GM18870 (cell line): ENCODE results near the gene SCGN.

Experiments
- ATAC-seq: cut with Tn5 transposase; IDR thresholded peaks from one replicate; pipeline ENCODE4 v1.9.1; 2021; ENCODE audit warnings: moderate library complexity; ENCODE audit not compliant: unreplicated experiment

Gene SCGN, protein sequence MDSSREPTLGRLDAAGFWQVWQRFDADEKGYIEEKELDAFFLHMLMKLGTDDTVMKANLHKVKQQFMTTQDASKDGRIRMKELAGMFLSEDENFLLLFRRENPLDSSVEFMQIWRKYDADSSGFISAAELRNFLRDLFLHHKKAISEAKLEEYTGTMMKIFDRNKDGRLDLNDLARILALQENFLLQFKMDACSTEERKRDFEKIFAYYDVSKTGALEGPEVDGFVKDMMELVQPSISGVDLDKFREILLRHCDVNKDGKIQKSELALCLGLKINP

DNA sequence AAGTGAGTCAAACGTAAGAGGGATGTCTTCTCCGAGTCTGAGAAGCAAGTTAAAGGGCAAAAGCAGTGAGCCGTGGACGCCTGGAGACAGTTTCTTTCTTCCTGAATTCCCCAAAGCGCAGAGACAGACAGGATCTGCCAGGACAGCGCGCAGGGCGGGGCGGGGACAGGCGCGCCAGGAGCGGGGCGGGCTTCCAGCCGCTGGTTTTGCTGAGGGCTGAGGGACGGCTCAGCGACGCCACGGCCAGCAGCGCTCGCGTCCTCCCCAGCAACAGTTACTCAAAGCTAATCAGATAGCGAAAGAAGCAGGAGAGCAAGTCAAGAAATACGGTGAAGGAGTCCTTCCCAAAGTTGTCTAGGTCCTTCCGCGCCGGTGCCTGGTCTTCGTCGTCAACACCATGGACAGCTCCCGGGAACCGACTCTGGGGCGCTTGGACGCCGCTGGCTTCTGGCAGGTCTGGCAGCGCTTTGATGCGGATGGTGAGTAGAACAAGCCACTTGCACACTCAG is at the start of gene SCGN:
TSS of gene SCGN (plus strand) at position 209 of the 509 bp plus-strand sequence. CDS start at position 398, 189 bp downstream.
- ATAC-seq: no peak

DNA sequence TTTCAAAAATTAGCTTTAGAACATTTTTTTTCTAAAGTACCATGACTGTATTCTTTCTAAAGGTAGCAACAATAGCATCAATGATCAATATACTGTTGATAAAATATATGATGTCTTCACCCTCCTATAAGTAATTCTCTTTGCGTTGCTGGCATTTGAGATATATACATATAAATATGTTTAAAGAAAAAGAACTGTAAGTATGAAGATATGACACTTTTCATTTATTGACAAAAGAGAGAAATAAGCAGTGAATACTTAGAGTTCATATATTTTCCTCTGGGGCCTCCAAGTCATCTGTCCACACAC is 49.4 kb upstream of the SCGN start:
- ATAC-seq: no peak

DNA sequence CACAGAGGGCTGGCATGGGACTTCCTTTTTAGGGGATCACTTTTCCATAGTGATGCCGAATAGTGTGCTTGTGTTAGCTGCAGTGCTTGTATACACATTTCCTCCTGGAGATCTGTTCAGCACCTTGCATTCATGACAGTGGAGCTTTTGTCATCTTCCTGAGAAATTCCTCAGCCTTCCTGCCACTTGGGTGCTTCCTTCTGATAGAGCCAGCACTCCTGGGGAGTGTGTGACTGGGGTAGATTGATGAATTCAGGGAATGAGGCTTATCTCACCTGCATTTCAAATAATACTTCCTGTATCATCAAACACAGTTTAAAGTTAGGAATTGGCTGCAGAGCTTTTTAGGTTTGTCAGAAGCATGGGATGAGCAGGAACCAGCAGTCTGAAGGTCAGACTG is 48.8 kb upstream of the SCGN start:
- no peak for ATAC-seq

DNA sequence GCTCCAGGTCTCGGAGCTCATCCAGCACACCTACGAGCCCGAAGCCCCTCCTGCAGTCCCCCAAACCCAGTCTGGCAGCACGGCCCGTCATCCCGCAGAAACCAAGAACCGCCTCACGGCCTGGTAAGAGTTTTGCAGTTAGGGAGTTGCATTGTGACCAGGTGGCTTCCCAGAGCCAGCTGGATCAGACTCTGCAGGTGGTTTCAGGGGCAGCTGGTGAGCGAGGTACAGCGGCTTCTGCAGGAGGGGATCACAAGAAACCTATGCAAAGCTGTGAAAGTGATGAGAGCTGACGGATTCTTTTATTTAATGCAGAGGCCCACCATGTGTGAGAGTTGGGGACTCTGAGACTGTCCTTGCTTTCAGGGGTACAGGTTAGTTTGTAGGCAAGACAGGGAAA is 45.9 kb upstream of the SCGN start:
- no peak for ATAC-seq

DNA sequence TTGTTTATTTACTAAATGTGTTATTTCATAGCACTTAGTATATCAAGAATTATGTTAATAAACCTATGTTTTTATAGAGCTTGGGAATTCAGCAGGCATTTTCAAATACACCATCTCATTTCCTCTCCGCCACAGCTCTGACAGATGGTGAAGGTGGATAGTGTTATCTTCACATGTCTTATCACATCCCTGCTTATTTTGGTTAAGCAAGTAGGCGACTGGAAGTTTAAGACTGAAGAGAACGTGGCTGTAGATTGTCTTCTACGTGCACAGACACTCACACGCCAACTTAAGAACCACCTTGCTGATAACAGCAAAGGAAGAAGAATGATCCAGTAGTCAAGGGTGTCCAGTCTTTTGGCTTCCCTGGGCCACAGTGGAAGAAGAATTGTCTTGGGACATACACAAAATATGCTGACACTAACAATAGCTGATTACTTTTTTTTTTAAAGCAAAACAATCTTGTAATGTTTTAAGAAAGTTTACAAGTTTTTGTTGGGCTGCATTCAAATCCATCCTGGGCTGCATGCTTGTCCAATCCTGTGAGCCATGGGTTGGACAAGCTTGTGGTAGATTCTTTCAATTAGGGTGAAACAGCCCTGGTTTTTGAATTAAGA is 43.3 kb upstream of the SCGN start:
- no peak for ATAC-seq

DNA sequence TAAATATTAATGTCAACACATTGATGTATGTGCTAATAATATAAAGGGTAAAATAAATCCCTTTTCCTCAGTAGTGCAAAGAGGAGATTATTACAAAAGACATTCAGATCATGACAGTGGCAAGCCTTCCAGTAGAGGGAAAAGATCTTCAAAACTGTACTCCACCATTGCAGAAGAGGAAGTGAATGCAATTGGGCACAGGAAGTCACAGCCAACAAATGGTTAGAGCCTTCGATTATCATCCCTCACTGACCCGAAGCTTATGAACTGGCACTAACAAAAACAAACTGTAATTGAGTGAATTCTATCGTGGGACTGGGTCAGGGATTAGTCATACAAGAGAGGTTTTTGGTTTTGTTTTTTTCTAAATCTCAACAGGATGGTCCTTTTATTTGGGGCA is 39.3 kb upstream of the SCGN start:
- ATAC-seq: no peak

DNA sequence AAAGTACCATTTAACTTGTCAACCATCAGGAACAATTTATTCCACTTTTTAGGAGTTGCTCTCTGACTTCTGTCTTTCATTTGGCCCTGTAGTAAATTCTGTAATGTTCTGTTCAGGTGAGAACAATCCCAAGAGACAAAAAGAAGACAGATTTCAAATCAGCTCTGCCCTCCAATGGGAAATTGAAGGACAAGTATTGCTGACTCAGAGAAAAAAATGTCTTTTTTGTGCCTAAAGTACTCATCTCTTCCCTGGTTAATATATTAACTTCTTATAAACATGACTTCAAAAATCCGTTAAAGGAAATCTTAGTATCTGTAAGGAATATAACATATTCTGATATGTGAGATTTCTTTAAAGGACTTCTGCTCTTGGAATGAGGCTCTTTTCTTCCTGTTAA is 38.6 kb upstream of the SCGN start:
- ATAC-seq: no peak

DNA sequence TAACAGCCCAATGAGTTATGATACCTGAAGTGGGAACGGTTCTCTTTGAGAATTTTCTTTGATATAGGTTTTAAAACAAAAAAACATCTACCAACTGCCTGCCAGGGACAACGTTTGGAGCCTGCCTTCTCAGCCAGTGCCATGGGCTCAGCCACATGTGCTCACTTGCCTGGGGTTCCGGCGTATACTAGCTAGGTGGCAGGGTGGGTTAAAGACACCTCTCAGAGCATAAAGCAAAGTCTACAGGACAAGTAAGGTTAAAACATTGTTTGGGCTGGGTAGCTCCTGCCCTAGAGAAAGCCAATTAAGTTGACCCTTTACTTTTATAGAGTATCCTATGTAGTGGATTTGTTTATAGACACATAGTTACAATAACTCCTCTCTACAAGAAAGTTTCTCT is 38.0 kb upstream of the SCGN start:
- no peak for ATAC-seq

DNA sequence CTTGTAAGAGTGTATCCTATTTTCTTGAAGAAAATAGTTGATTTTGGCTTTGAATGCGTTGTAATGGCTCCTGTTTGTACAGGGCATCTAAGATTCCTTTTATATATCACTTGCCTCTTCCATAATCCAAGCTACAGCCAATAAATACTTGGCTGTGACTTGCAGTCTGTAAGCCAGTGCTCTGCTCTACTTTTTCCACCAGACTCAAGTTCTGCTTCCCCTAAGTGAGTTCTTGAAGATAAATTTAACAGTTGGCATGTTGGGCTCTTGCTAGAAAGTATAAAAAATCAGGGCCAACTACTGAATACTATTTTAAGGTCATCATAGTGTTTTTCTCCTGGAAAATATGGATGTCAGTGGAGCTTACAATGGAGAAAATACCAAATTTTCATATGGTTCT is 36.5 kb upstream of the SCGN start:
- ATAC-seq: no peak

DNA sequence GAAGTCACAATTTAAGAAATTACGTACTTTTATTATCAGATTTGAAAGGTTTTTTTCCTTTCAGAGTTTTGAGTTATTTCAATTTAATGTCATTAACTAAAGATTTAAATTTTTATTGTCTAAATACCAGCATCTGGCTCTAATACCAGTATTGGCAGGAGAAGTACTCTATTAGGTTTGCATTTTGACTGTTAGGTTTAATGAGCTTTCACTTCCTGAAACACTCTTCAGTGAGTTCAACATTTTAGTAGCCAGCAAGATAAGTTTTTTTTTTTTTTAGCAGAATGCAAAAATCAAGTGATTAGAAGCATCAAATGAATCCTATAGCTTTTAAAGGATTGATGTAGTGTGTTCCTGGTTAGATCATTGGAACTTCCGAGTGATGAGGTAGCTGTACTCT is 34.0 kb upstream of the SCGN start:
- ATAC-seq: no peak

DNA sequence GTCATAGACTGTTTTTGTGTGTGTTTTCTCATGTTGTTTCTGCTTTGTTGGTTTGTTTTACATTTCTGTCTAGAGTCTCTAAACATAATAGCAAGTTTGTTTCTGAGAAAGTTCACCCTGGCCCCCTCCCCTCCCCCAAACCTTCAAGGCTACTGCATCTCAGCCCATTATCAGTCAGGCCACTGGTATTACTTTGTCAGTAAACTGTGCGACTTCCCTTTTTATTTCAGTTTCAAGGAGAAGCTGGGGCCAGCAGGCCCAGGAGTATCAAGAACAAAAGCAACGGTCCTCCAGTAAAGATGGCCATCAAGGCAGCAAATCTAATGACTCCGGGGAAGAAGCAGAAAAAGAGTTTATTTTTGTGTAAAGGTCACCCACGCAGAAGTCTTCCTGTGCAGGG is 32.8 kb upstream of the SCGN start:
- ATAC-seq: no peak

DNA sequence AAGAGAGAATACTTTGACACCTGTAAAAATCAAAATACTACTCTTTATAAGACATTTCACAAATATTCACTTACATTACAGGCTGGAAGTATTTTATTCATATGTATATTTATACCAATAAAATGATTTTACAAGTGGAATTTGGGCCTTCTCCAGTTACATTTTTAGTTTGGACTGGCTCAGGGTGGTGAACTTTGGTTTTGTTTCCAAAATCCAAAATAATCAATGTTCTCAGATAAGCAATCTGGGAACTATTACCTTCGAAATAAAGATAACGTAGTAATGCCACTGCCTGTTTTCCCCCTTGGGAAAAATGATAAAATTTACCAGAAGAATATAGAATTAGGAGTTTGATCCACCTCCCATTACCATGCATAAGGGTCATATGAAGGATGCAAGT is 31.6 kb upstream of the SCGN start:
- no peak for ATAC-seq

DNA sequence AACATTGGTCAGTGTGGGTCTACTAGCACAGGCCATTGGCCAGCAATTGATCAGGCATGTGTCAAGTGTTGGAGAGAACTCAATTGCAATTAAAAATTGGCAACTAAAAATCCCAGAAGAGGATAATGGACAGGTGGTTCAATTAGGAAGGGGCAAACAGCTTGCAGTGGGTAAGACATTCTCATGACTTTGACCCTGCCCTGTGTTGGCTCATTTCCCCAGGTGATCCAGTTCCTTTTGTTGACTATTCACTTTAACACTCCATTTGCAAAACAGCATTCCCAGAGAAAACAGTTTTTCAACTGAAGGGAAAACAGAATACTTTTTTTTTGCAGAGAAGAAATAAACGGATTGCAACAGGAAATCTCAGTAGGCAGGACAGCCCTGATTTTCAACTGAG is 28.9 kb upstream of the SCGN start:
- ATAC-seq: no peak

DNA sequence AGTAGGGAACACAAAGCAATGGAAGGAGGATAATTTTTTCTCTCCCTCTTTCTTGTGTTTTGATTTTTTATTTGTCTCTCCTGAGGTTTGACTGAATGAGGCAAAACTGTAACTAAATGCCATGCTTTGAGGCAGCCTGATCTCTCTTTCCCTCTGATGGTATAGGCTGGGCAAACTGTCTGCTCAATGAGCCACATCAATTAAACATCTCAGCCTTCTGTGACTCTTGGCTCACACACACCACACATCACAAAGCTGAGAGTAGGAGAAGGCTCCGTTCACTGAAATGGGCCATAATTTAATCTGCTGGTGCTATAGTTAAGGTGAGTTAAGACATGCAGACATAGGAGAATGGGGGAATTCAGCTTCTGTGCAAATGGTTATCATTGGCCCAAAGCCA is 28.1 kb upstream of the SCGN start:
- ATAC-seq: no peak

DNA sequence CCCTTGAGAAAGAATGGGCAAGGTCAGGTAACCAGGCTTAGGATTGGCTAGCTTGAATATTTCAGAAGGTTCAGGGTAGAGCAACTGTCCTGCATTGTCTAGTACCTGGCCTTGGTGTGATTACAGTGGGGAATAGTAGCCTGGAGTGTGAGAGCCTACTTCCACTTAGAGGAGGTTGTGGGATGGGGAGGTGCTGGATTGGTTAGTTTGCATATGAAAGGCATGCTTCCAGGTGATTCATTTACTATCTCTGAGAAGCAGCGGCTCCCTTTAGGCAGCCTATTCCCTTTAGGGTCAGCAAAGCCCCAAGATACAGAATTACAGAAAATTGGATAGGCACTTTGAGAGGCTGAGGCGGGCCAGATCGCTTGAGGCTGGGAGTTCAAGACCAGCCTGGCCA is 25.0 kb upstream of the SCGN start:
- ATAC-seq: no peak

DNA sequence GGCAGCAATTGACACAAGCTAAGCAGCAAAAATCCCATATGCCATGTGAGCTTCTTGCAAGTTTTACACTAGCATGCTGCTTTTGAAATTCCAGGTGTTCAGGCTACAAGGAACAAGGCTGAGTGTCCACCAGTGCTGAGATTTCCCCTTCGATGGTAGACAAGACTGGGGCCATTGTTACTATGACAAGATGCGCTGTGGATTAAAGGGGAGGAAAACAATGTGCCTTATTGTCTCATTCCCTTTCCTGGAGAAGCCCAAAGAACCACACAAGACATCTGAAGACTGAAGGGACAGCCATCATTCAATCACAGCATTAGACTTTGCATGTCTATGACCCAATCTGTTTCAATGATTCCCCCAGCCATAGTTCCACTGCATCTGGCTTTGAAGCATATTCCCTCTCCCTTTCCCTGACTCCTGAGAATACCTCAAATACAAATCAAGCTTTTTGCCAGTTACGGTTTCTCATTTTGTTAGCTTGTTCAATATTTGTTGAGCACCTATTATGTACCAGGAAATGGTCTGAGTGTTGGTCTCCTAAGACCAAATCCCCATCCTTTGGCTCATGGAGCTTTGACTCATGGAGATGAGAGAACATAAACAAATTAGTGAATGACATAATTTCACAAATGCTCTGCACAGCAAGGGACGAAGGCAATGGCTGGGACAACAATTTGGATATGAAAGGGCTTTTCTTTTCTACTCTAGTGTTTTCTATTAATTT is 23.4 kb upstream of the SCGN start:
- ATAC-seq: no peak

DNA sequence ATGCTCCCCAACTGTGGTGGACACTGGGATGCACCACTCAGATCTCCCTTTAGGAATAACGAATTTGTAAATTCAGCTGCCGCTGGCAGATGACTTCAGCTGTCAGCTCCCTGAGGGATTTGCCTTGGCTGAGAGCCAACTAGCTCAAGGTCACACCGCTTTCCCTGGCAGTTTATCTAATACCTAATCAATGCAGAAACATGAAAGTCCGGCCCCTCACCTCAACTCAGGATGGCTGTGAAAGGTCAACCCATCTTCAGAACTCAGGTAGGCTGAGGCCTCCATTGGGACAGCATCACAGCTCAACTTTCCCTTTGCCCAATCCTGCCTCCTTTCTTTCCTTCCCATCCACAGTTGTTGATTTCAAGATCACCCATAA is 22.8 kb upstream of the SCGN start:
- no peak for ATAC-seq

DNA sequence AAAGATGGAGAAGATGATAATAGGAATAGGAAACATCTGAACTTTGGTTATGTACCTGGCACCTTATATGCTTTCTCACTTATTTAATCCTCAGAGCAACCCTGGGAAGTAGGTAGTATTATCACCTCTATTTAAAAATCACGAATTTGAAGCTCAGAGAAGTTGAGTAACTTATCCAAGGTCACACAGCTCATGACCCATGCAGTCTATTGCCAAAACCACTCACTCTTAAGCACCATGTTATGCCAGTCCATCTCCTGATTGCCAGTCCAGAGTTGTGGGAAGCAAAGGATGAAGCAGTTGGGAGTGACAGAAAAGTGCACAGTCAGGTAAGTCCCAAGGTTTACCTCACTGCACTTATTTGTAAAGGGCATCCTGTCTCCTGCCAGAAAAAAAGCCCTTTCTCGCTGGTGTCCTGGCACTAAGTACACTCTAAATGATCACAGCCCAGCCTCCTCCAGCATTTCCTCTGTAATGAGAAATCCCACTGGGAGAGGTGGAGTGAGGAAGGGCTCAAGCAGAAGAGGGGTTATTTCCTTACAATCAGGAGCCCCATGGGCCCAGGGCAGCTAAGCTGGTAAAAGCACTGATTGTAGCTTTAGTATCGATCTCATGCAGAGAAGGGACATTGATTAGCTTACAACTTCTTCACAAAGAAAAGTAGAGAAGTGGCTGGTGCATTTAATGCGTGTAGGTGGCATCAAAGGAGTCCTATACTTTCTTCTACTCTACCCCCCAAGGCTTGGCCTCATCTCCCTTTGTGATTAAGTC is 21.3 kb upstream of the SCGN start:
- ATAC-seq: no peak

DNA sequence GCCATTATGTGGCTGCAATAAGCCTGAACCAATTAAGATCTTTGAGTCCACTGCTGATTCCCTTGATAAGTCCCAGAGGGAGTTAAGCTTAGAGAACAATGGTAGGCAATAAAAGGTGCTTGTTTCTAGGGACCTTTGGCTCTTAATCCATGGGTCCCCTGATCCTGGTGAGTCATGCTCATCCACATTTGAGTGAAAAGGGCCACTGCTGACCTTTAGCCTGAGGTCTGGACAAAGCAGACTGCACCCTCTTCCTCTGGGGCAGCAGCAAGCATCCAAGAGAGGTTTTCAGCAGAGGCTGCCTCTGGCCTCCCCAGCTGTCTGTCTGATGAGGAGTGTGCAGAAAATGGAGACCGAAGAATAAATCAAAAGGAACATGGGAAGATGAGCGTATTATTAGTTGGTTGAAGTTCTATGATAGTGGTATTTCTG is 16.1 kb upstream of the SCGN start:
- no peak for ATAC-seq

DNA sequence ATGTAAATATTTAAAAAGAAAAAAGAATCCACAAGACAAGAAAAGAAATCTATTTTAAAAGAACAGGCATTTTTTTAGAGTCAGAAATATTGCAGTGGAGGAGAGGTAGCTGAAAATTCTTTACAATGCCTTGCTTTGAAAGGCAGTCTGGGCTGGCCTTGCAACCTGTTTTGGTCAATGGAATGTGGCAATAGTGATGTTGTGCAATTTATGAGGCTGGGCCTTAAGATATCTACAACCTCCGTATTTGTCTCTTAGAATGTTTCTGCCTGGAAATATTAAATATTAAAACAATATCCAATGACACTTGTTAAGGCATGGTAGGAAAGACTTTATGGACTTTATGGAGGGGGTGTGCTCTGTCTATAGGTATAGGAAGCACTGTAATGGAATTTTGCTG is 14.8 kb upstream of the SCGN start:
- ATAC-seq: no peak

DNA sequence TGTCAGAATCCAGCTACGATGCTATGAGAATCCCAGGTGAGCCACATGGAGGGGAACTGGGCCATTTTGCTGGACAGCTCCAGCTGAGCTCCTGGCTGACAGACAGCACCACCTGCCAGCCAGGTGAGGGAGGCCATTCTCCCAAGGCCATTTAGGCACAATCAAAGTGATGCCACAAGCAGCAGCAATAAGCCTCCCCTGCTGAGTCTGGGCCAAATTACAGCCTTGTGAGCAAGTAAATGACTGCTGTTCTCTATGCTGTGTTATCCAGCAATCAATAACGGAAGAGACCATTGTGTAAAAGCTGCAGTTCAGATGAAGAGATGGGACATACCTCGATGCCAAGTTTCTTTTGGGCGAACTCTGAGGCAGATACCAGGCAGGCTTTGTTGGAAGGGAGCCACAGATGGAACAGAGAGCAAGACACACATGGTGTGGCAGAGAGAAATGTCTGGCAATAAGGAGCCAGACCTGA is 14.0 kb upstream of the SCGN start:
- ATAC-seq: no peak
